Lower lobe of right lung (tissue), 2 donors: ENCODE measurements around the gene DAZAP1. TPM values are rescaled to one million over a fixed set of nuclear protein-coding genes. Genes with fewer than 3 reads are reported as not detected.
"Not testable (repeated sequence)": the region's sequence is repeated elsewhere in the genome, so short reads cannot be mapped to it uniquely, and the experiment has no call there.

Source experiments
- ATAC-seq, 2 donors: fragments of 200-7000 bp; cut with Tn5 transposase; one replicate each; pipeline ENCODE4 v1.9.1; 2020 to 2022; ENCODE audit warnings: mild to moderate bottlenecking in 2 of 2, moderate library complexity in 2 of 2
- DNase-seq: peaks from one replicate; pipeline ENCODE4 v3.0.0-alpha.2; 2020
- H3K27ac ChIP-seq: fragments of 200-600 bp; one replicate; pipeline ENCODE4 v1.8.0; 2022
- H3K27me3 ChIP-seq: fragments of 200-600 bp; one replicate; pipeline ENCODE4 v1.8.0; 2022; ENCODE audit warnings: low read depth
- H3K36me3 ChIP-seq: fragments of 200-600 bp; one replicate; pipeline ENCODE4 v1.8.0; 2022; ENCODE audit warnings: mild to moderate bottlenecking
- H3K4me1 ChIP-seq: fragments of 200-600 bp; one replicate; pipeline ENCODE4 v1.8.0; 2022
- H3K4me3 ChIP-seq: fragments of 200-600 bp; one replicate; pipeline ENCODE4 v1.8.0; 2022; ENCODE audit warnings: mild to moderate bottlenecking
- H3K9me3 ChIP-seq: fragments of 200-600 bp; one replicate; pipeline ENCODE4 v1.8.0; 2022
- intact Hi-C: fragments of 100-400 bp; cut with DNase I; formaldehyde crosslinking; loops from one replicate; pipeline ENCODE4 v1.11.0; 2022
- total RNA-seq: library from RNA; stranded (reverse); fragmentation: NEBNext Ultra II Directional; extraction: Animal tissue kit (Norgen Biotek cat#: 25700); gene quantifications from one replicate; pipeline ENCODE4 v1.2.1, GENCODE V29; 2021
- TF ChIP-seq, protein P1 (sequence below): fragments of 200-600 bp; IDR thresholded peaks from one replicate; pipeline ENCODE4 v1.8.0; 2022; ENCODE audit warnings: antibody characterized with exemption, mild to moderate bottlenecking
- donor health status: DM: no; HTN: yes; CAD: no; lungs with severe emphysema.

The DAZAP1 gene
- total RNA-seq, 1 donor from 2014 or later: 89.4 TPM

DNA sequence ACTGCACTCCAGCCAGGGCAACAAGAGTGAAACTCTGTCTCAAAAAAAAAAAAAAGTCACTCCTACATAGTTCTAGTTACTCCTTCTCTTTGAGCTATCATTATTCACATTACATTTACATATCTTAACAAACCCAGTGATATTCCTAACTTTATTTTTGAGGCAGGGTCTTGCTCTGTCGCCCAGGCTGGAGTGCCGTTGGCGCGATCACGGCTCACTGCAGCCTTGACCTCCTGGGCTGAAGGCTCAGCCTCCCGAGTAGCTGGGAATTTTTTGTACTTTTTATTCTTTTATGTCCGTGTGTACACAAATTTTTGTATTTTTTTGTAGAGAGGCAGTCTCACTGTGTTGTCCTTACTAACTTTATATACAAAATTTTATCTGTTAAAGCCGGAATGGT is 30.2 kb downstream of the DAZAP1 start:
- intact Hi-C loops: no loop called here
- TF ChIP-seq, protein P1, sequence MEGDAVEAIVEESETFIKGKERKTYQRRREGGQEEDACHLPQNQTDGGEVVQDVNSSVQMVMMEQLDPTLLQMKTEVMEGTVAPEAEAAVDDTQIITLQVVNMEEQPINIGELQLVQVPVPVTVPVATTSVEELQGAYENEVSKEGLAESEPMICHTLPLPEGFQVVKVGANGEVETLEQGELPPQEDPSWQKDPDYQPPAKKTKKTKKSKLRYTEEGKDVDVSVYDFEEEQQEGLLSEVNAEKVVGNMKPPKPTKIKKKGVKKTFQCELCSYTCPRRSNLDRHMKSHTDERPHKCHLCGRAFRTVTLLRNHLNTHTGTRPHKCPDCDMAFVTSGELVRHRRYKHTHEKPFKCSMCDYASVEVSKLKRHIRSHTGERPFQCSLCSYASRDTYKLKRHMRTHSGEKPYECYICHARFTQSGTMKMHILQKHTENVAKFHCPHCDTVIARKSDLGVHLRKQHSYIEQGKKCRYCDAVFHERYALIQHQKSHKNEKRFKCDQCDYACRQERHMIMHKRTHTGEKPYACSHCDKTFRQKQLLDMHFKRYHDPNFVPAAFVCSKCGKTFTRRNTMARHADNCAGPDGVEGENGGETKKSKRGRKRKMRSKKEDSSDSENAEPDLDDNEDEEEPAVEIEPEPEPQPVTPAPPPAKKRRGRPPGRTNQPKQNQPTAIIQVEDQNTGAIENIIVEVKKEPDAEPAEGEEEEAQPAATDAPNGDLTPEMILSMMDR: no peak

DNA sequence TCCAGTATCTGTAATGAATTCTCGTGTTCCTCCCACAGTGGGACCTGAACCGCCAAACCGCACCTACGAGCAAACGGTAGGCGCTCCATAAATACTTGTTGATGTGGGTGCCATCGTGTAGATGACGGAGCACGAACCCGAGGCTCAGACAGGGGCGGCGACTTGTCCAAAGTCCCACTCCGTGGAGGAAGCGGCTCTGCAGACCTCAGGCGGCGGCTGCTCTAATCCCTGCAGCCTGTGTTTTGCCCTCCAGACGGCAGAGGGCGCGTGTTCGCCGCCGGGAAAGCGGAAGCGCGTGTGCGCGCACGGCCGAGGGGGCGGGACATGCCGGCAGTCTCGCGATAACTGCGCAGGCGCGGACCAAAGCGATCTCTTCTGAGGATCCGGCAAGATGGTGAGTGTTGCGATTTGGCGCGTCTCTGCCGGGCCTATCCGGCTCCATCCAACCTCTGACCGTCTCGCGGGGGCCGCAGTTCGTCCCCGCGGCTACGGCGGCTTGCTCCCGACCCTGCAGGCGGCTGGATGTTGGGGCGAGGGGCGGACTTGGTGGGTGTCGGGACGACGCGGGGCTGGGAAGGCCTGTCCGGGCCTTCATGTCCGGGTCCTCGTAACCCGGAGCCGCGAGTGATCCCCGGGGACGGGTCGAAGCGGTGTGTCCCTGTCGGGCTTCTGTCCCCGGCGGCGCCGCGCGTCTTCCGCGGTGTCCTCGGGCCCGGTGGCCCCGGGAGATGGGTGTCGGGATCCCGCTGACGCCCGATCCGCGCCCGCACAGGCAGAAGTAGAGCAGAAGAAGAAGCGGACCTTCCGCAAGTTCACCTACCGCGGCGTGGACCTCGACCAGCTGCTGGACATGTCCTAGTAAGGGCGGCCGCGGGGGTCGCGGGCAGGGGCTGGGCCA is 30.9 kb downstream of the DAZAP1 start, which contains the start of gene RPS15:
Gene RPS15 (plus strand): TSS at position 362 of the 898 bp plus-strand sequence. CDS start 30 bp downstream, at position 392.
- DNase-seq (peak; percentile 96), ATAC-seq (peak; percentile 96)
- Histone ChIP-seq H3K36me3 (peaks cover 66% of the 10 kb centered on the region), H3K9me3 (no peaks in the 10 kb centered on the region), H3K4me3 (peak within 1 kb of the TSS; percentile 98), H3K4me1 (peaks cover 20% of the 10 kb centered on the region), H3K27me3 (no peaks in the 10 kb centered on the region), H3K27ac (peak within 1 kb of the TSS; percentile 92)
- intact Hi-C loops: no loop called here
- TF ChIP-seq, protein P1: peak; percentile 96

More for the DNA sequence above, 30.2 kb downstream of the DAZAP1 start:
- ATAC-seq: no peak
- no peak for DNase-seq
- no peaks in the 10 kb centered on the region for H3K27me3 ChIP-seq
- H3K4me1 ChIP-seq: peaks cover 20% of the 10 kb centered on the region
- peak overlapping the region; percentile 92 for H3K27ac ChIP-seq
- H3K9me3 ChIP-seq: no peaks in the 10 kb centered on the region
- peak overlapping the region; percentile 98 for H3K4me3 ChIP-seq
- H3K36me3 ChIP-seq: peaks cover 66% of the 10 kb centered on the region

DNA sequence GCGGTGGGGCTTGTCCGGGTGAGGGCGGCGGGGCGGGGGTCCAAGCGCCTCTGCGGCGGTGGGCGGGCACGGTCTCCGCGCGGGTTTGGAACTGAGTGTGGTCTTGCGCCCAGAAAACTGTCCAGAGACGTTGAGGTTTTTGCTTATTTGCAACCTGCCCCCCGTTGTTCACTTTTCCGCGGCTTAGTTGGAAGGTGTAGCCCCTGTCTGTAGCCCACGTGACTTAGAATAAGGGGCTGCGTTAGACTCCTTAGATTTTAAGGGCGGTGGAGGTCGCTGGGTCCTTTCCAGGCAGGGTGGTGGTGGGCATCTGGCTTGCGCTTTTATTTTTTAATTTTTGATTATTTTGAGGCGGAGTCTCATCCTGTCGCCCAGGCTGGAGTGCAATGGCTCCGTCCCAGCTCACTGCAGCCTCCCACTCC is 31.6 kb downstream of the DAZAP1 start:
- peaks cover 59% of the 10 kb centered on the region for H3K36me3 ChIP-seq
- DNase-seq (no peak), ATAC-seq (peak in 1 of 2 donors; percentile 1)
- no peaks in the 10 kb centered on the region for H3K9me3 ChIP-seq
- intact Hi-C loops: no loop called here
- peak overlapping the region; percentile 92 for H3K27ac ChIP-seq
- H3K4me3 ChIP-seq: peak overlapping the region; percentile 98
- TF ChIP-seq, protein P1: no peak
- peaks cover 20% of the 10 kb centered on the region for H3K4me1 ChIP-seq
- H3K27me3 ChIP-seq: no peaks in the 10 kb centered on the region

DNA sequence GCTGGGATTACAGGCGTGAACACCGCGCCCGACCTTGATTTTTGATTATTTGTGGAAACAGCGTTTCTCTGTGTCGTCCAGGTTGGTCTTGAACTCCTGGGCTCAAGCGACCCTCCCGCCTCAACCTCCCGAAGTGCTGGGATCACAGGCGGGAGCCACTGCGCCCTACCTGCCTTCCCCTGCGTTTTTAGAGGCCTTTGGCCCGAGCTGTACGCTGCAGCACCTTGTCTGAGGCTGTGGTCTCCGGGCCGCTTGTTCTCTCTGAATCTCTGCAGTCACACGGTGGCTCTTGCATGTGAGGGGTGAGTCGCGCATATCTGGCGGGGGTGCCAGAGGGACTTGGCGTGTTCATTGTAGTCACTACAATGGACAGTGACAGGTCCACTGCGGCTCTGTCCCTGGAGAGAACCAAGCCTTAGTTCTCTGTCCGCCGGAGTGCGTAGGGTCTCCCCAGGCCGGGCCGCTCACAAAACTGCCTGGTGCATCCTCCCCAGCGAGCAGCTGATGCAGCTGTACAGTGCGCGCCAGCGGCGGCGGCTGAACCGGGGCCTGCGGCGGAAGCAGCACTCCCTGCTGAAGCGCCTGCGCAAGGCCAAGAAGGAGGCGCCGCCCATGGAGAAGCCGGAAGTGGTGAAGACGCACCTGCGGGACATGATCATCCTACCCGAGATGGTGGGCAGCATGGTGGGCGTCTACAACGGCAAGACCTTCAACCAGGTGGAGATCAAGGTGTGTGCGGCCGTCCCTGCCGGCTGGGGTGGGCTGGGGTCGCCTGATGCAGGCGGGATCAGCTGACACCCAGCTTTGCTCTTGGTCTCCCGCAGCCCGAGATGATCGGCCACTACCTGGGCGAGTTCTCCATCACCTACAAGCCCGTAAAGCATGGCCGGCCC is 32.4 kb downstream of the DAZAP1 start:
- ATAC-seq, H3K27me3 ChIP-seq, H3K9me3 ChIP-seq, intact Hi-C loops, H3K27ac ChIP-seq: not testable (repeated sequence)
- peak; percentile 45 for DNase-seq
- Histone ChIP-seq H3K4me3 (peak overlapping the region; percentile 98), H3K4me1 (peaks cover 21% of the 10 kb centered on the region), H3K36me3 (peaks cover 51% of the 10 kb centered on the region)

DNA sequence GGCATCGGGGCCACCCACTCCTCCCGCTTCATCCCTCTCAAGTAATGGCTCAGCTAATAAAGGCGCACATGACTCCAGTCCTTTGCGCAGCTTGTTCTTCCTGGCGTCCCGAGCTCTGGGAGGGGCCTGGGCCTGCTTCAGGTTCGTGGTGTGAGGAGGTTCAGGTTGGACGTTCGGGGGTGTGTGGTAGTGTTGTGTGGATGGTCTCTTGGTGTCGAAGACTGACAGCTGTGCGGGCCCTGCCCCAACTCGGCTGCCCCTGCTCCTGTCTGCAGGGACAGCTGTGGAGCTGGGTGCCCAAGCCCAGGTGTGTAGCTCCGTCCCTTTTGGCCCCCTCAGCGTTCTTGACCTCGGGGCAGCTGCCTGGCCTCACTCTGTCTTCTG is 33.0 kb downstream of the DAZAP1 start:
- no peak for DNase-seq
- no peak for ATAC-seq
- intact Hi-C loops: no loop called here
- Histone ChIP-seq H3K27ac (no peak overlapping the region), H3K4me3 (no peak overlapping the region), H3K27me3 (peaks cover 1% of the 10 kb centered on the region), H3K36me3 (peaks cover 45% of the 10 kb centered on the region), H3K9me3 (no peaks in the 10 kb centered on the region), H3K4me1 (peaks cover 28% of the 10 kb centered on the region)
- TF ChIP-seq, protein P1: no peak
